ENCODE measurements around the gene MYF5. TPM values are rescaled to one million over a fixed set of nuclear protein-coding genes. Genes with fewer than 3 reads are reported as not detected.
A peak's percentile ranks its signal among the peaks of the same experiment; 100 is the strongest.

MYF5 gene
- total and polyA plus RNA-seq, 9 of the 15 experiments (the other 6 are each of a cell fraction or from before 2014, with no cell fraction given) = not detected

DNA sequence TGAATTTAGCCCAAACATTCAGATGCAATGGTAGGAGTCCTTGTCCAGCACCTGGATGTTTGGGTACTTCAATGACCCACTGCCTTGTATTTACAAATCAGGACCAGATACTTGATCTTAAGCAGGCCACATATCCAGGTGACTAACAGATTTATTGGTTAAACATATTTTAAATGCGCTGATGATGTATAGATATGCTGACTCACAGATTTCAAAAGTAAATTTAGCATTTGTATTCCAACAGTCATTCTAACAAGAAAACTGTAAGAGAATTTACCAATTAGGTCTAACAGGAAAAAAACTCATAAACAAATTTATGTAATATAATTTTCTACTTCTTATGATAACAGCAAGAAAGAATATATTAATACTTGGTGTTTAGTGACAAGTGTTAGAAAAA lies 38.7 kb upstream of the MYF5 start:
- Histone ChIP-seq H3K4me3 (no peak overlapping the region), H3K36me3 (ENCODE audit: control insufficient read depth, insufficient read depth, low read length) (no peaks in the 10 kb centered on the region), H4K20me1 (replicated peaks; ENCODE audit: control insufficient read depth, insufficient read depth, low read length) (no peaks in the 10 kb centered on the region), H3K4me2 (ENCODE audit: insufficient read depth, low read length) (no peak overlapping the region), H3K9me1 (ENCODE audit: control insufficient read depth, insufficient read depth, low read length) (no peaks in the 10 kb centered on the region), H3K27ac (ENCODE audit: extremely low read depth, low read depth, low read length) (no peak overlapping the region), H3K9ac (ENCODE audit: insufficient read depth in 1 of 2, low read depth in 2 of 2, low read length in 2 of 2) (no peak overlapping the region), H3K27me3 (ENCODE audit: control insufficient read depth in 2 of 2, insufficient read depth in 2 of 2, low read length in 2 of 2) (no peaks in the 10 kb centered on the region), H3K9me3 (replicated peaks; ENCODE audit: control insufficient read depth, insufficient read depth, low read depth, low read length) (0 out of 2 replicates have a peak, but pooled peaks cover 2% of the 10 kb centered on the region), H3K4me1 (replicated peaks in 1 of 2; ENCODE audit: control insufficient read depth in 2 of 2, insufficient read depth in 2 of 2, low read length in 2 of 2) (no peaks in the 10 kb centered on the region), H3K79me2 (ENCODE audit: control insufficient read depth, insufficient read depth, low read length) (no peaks in the 10 kb centered on the region), H2AFZ (ENCODE audit: low read depth, low read length) (no peak overlapping the region)
- 0% methylated on average over 1 of the region's 1 CpG for WGBS (ENCODE audit: insufficient coverage, low coverage, missing lambda C conversion rate)
- no TSS peak for BruUV-seq (replicated peaks)
- intact Hi-C loops (cut with micrococcal nuclease) (no loop called here), in situ Hi-C loops (cut with MboI) (no loop called here)
- ChIA-PET POLR2A (no interaction called here), CTCF (ENCODE audit: low intra/inter-chr PET ratio) (no interaction called here)
- TF ChIP-seq, protein P1, sequence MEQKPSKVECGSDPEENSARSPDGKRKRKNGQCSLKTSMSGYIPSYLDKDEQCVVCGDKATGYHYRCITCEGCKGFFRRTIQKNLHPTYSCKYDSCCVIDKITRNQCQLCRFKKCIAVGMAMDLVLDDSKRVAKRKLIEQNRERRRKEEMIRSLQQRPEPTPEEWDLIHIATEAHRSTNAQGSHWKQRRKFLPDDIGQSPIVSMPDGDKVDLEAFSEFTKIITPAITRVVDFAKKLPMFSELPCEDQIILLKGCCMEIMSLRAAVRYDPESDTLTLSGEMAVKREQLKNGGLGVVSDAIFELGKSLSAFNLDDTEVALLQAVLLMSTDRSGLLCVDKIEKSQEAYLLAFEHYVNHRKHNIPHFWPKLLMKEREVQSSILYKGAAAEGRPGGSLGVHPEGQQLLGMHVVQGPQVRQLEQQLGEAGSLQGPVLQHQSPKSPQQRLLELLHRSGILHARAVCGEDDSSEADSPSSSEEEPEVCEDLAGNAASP (IDR thresholded peaks at IDR 0.05) = no peak
- peak; percentile 49; the same call in 1 of the 2 replicates for TF ChIP-seq ZNF316 (IDR thresholded peaks at IDR 0.05)
- no peak for TF ChIP-seq COPS2 (conservative IDR thresholded peaks at IDR 0.05)
- no peak for FAIRE-seq
- no peak for DNase-seq (ENCODE audit: extremely low read depth in 1 of 4, low spot score in 3 of 4)
- ATAC-seq = no peak

DNA sequence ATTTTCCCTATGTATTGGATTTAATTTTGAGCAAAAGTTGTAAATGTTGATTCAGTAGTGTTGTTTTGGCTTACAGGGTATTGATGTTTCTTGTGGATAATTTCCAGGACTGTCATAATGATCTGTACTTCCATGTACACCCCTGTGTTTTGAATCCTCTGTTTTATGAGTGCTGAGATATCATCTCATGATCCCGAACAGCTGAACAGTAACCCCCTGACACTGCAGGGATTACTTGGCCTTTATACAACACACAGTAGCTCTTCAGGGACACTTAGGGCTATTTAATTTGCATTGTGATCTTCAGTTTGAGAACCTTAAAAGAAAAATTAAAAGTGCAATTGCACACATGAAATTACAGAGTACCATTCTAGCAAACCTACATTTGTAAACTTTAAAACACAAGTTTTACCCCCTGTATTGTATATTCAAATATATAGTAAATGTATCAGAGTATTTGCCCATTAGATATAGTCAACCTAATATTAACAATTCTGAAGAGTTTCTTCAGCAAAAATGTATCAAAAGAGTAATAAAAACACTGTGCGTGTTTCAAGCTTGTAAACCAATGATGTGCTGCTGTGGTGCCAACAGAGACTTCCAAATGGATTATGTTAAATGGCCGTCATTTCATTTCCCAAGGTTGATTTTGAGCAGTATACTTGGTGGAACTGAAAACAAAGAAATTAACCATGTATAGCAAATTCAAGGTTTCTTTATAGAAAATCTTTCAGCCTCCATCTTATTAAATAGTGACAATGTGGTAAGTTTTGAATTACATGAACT lies 37.2 kb upstream of the MYF5 start:
- ChIA-PET CTCF (ENCODE audit: low intra/inter-chr PET ratio) (no interaction called here), POLR2A (no interaction called here)
- Histone ChIP-seq H3K4me3 (no peak overlapping the region), H3K27ac (ENCODE audit: extremely low read depth, low read depth, low read length) (no peak overlapping the region), H3K9me3 (replicated peaks; ENCODE audit: control insufficient read depth, insufficient read depth, low read depth, low read length) (0 out of 2 replicates have a peak, but pooled peaks cover 2% of the 10 kb centered on the region), H2AFZ (ENCODE audit: low read depth, low read length) (no peak overlapping the region), H3K79me2 (ENCODE audit: control insufficient read depth, insufficient read depth, low read length) (no peaks in the 10 kb centered on the region), H3K9me1 (ENCODE audit: control insufficient read depth, insufficient read depth, low read length) (no peaks in the 10 kb centered on the region), H3K4me2 (ENCODE audit: insufficient read depth, low read length) (no peak overlapping the region), H3K36me3 (ENCODE audit: control insufficient read depth, insufficient read depth, low read length) (no peaks in the 10 kb centered on the region), H3K27me3 (ENCODE audit: control insufficient read depth in 2 of 2, insufficient read depth in 2 of 2, low read length in 2 of 2) (no peaks in the 10 kb centered on the region), H3K9ac (ENCODE audit: insufficient read depth in 1 of 2, low read depth in 2 of 2, low read length in 2 of 2) (no peak overlapping the region), H3K4me1 (replicated peaks in 1 of 2; ENCODE audit: control insufficient read depth in 2 of 2, insufficient read depth in 2 of 2, low read length in 2 of 2) (no peaks in the 10 kb centered on the region), H4K20me1 (replicated peaks; ENCODE audit: control insufficient read depth, insufficient read depth, low read length) (no peaks in the 10 kb centered on the region)
- no TSS peak for BruUV-seq (replicated peaks)
- ATAC-seq (no peak), FAIRE-seq (no peak), DNase-seq (ENCODE audit: extremely low read depth in 1 of 4, low spot score in 3 of 4) (no peak)
- intact Hi-C loops (cut with micrococcal nuclease) (no loop called here), in situ Hi-C loops (cut with MboI) (no loop called here)
- no peak for TF ChIP-seq GATA2 (CRISPR knock-in tag; IDR thresholded peaks at IDR 0.05)
- TF ChIP-seq ARHGAP35 (IDR thresholded peaks at IDR 0.05; ENCODE audit: partially characterized antibody) = no peak
- WGBS (ENCODE audit: insufficient coverage, low coverage, missing lambda C conversion rate) = 0% methylated on average over 3 of the region's 3 CpGs

All from K562 (cell line).